OCI-LY1 (cell line): ENCODE results near the gene ZNF274.
A peak's percentile ranks its signal among the peaks of the same experiment; 100 is the strongest.

ENCODE experiments used
- H2AFZ ChIP-seq: fragments of 200-600 bp; sonication (generic), shearing (Covaris generic); 2 replicates; pipeline ENCODE4 v1.6.0; 2014; ENCODE audit warnings: antibody characterized with exemption, mild to moderate bottlenecking, low read length
- H3F3A ChIP-seq: fragments of 200-600 bp; sonication (generic), shearing (Covaris generic); 2 replicates; pipeline ENCODE4 v1.6.0; 2014; ENCODE audit warnings: mild to moderate bottlenecking, antibody characterized with exemption, low read length, moderate library complexity; ENCODE audit not compliant: insufficient read depth
- H3K27ac ChIP-seq: fragments of 200-600 bp; sonication (generic); 2 replicates; pipeline ENCODE4 v1.5.1; 2014; ENCODE audit warnings: low read length, mixed run types, mild to moderate bottlenecking, low read depth; ENCODE audit not compliant: poor library complexity, severe bottlenecking
- H3K27me3 ChIP-seq: fragments of 200-600 bp; sonication (generic); 2 replicates; pipeline ENCODE4 v1.6.0; 2014; ENCODE audit warnings: antibody characterized with exemption, mild to moderate bottlenecking, low read length, moderate library complexity; ENCODE audit not compliant: insufficient read depth
- H3K36me3 ChIP-seq: fragments of 200-600 bp; sonication (generic); 2 replicates; pipeline ENCODE4 v1.6.1; 2014; ENCODE audit warnings: mild to moderate bottlenecking, antibody characterized with exemption, low read length, moderate library complexity, mixed read lengths; ENCODE audit not compliant: insufficient read depth
- H3K4me1 ChIP-seq: fragments of 200-600 bp; sonication (generic); 2 replicates; pipeline ENCODE4 v1.5.1; 2014; ENCODE audit warnings: mild to moderate bottlenecking, low read length, moderate library complexity; ENCODE audit not compliant: insufficient read depth, severe bottlenecking
- H3K4me2 ChIP-seq: fragments of 200-600 bp; sonication (generic), shearing (Covaris generic); 2 replicates; pipeline ENCODE4 v1.6.1; 2014; ENCODE audit warnings: low read length
- H3K4me3 ChIP-seq: fragments of 200-600 bp; sonication (generic); 2 replicates; pipeline ENCODE4 v1.5.1; 2014; ENCODE audit warnings: low read length, low read depth, mild to moderate bottlenecking, mixed read lengths; ENCODE audit not compliant: poor library complexity, severe bottlenecking
- H3K79me2 ChIP-seq: fragments of 200-600 bp; shearing (Covaris generic); 2 replicates; pipeline ENCODE4 v1.6.1; 2016; ENCODE audit warnings: mixed run types, low read length, mixed read lengths; ENCODE audit not compliant: insufficient read depth
- H3K9ac ChIP-seq: fragments of 200-600 bp; sonication (generic), shearing (Covaris generic); 2 replicates; pipeline ENCODE4 v1.6.1; 2014; ENCODE audit warnings: mild to moderate bottlenecking, low read length, mixed read lengths
- H3K9me2 ChIP-seq: fragments of 200-600 bp; sonication (generic), shearing (Covaris generic); 2 replicates; pipeline ENCODE4 v1.6.1; 2014; ENCODE audit warnings: low read depth, mild to moderate bottlenecking, low read length, mixed read lengths
- H3K9me3 ChIP-seq: fragments of 200-600 bp; shearing (Covaris generic); 2 replicates; pipeline ENCODE4 v1.6.1; 2014; ENCODE audit warnings: low read length, mixed read lengths
- H4K20me1 ChIP-seq: fragments of 200-600 bp; sonication (generic), shearing (Covaris generic); 2 replicates; pipeline ENCODE4 v1.6.0; 2016; ENCODE audit warnings: mild to moderate bottlenecking, low read length; ENCODE audit not compliant: insufficient read depth
- CTCF ChIP-seq: fragments of 200-600 bp; sonication (generic), shearing (Covaris generic); IDR thresholded peaks from 2 replicates; pipeline ENCODE4 v1.5.1; 2017; ENCODE audit warnings: mild to moderate bottlenecking, antibody characterized with exemption, low read length, moderate library complexity, mixed read lengths
- EZH2 ChIP-seq: fragments of 200-600 bp; sonication (generic), shearing (Covaris generic); IDR thresholded peaks from 2 replicates; pipeline ENCODE4 v1.8.0; 2017; ENCODE audit warnings: borderline replicate concordance, mixed run types, mild to moderate bottlenecking, antibody characterized with exemption, low read length, moderate library complexity, mixed read lengths

Gene ZNF274

GRCh38 chr19:58166708-58167280, 16.1 kb upstream of the ZNF274 start:
- TF ChIP-seq EZH2: no peak
- TF ChIP-seq CTCF: no peak
- Histone ChIP-seq H3F3A (no peaks in the 10 kb centered on the region), H3K4me3 (no peak overlapping the region), H3K4me1 (no peaks in the 10 kb centered on the region), H3K27me3 (no peaks in the 10 kb centered on the region), H3K9ac (no peak overlapping the region), H4K20me1 (no peaks in the 10 kb centered on the region), H3K4me2 (no peak overlapping the region), H3K79me2 (no peaks in the 10 kb centered on the region), H3K27ac (no peak overlapping the region), H2AFZ (no peak overlapping the region), H3K9me3 (peaks cover 39% of the 10 kb centered on the region), H3K36me3 (no peaks in the 10 kb centered on the region), H3K9me2 (no peaks in the 10 kb centered on the region)

GRCh38 chr19:58170860-58171259, 12.0 kb upstream of the ZNF274 start:
- no peaks in the 10 kb centered on the region for H3K27me3 ChIP-seq
- peaks cover 30% of the 10 kb centered on the region for H3K9me3 ChIP-seq
- H3K9ac ChIP-seq: no peak overlapping the region
- no peak overlapping the region for H2AFZ ChIP-seq
- H3K4me3 ChIP-seq: no peak overlapping the region
- H3K4me1 ChIP-seq: no peaks in the 10 kb centered on the region
- no peaks in the 10 kb centered on the region for H4K20me1 ChIP-seq
- no peaks in the 10 kb centered on the region for H3K36me3 ChIP-seq
- H3K9me2 ChIP-seq: no peaks in the 10 kb centered on the region
- no peaks in the 10 kb centered on the region for H3F3A ChIP-seq
- H3K27ac ChIP-seq: no peak overlapping the region
- TF ChIP-seq CTCF (no peak), EZH2 (no peak)
- no peaks in the 10 kb centered on the region for H3K79me2 ChIP-seq
- no peak overlapping the region for H3K4me2 ChIP-seq

- no peaks in the 10 kb centered on the region for H4K20me1 ChIP-seq
- no peak overlapping the region for H2AFZ ChIP-seq
- peaks cover 29% of the 10 kb centered on the region for H3K9me3 ChIP-seq
- H3K9me2 ChIP-seq: no peaks in the 10 kb centered on the region
- H3K4me2 ChIP-seq: peak overlapping the region; percentile 86
- H3K4me1 ChIP-seq: peaks cover 11% of the 10 kb centered on the region
- no peak for TF ChIP-seq EZH2
- TF ChIP-seq CTCF: peak; percentile 87
- H3F3A ChIP-seq: no peaks in the 10 kb centered on the region
- peak overlapping the region; percentile 88 for H3K4me3 ChIP-seq
- peak overlapping the region; percentile 31; the same call in 1 of the 2 replicates for H3K9ac ChIP-seq
- H3K36me3 ChIP-seq: peaks cover 31% of the 10 kb centered on the region
- H3K79me2 ChIP-seq: no peaks in the 10 kb centered on the region
- peak overlapping the region; percentile 93 for H3K27ac ChIP-seq
- no peaks in the 10 kb centered on the region for H3K27me3 ChIP-seq
These were observed 822 bp upstream of the ZNF274 start for GRCh38 chr19:58181902-58182576.
